Central memory CD4-positive, alpha-beta T cell (primary cell): ENCODE measurements around the gene WASHC4.
A peak's percentile ranks its signal among the peaks of the same experiment; 100 is the strongest.

Experiments
- DNase-seq: peaks from one replicate; pipeline ENCODE4 v3.0.0; 2022
- total RNA-seq, 3 experiments: gene quantifications; one replicate each; lab custom pipeline; 2026; lab: John Stamatoyannopoulos, UW

WASHC4 gene, protein sequence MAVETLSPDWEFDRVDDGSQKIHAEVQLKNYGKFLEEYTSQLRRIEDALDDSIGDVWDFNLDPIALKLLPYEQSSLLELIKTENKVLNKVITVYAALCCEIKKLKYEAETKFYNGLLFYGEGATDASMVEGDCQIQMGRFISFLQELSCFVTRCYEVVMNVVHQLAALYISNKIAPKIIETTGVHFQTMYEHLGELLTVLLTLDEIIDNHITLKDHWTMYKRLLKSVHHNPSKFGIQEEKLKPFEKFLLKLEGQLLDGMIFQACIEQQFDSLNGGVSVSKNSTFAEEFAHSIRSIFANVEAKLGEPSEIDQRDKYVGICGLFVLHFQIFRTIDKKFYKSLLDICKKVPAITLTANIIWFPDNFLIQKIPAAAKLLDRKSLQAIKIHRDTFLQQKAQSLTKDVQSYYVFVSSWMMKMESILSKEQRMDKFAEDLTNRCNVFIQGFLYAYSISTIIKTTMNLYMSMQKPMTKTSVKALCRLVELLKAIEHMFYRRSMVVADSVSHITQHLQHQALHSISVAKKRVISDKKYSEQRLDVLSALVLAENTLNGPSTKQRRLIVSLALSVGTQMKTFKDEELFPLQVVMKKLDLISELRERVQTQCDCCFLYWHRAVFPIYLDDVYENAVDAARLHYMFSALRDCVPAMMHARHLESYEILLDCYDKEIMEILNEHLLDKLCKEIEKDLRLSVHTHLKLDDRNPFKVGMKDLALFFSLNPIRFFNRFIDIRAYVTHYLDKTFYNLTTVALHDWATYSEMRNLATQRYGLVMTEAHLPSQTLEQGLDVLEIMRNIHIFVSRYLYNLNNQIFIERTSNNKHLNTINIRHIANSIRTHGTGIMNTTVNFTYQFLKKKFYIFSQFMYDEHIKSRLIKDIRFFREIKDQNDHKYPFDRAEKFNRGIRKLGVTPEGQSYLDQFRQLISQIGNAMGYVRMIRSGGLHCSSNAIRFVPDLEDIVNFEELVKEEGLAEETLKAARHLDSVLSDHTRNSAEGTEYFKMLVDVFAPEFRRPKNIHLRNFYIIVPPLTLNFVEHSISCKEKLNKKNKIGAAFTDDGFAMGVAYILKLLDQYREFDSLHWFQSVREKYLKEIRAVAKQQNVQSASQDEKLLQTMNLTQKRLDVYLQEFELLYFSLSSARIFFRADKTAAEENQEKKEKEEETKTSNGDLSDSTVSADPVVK
- 109 to 285 (median 154) reads per million in 3 experiments for total RNA-seq

DNA sequence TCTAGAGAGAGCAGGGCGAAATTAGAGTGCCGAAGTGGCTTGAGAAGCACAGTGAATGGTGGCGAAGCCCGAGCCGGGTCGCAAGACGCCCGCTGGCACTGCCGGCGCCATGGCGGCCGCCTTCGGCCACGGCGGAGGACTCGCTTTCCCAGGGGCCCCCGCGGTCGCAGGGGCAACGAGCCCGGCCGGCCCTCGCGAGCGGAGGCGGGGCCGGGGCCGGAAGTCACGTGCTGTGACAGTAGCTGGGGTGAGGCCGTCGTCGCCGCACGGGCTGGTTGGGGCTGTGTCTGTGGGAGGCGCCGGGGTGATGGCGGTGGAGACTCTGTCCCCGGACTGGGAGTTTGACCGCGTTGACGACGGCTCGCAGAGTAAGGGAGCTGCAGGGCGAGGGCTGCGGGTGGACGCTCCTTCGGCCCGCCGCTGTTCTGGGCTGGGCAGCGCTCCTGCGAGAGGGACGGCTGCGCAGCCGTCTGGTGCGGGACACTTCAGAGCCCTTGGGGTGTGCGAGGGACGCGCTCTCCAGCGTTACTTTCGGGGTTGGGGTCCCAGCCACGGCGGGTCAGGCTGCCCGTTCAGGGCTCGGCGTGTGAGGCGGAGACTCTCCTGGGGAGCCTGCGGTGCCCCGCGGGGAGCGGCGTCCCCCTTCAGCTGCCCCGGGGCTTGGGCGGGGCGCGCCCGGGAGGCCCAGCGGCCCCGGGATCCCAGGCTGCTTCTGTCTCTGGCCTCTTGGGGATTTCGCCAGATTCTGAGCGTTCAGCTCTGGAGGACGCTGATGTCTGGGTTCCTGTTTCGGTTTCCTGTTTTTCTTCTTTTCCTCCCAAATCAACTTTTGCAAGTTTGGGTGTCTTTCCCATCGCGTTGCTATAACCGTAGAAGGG lies at the start of gene WASHC4:
TSS of gene WASHC4 (plus strand) at position 238 of the 878 bp plus-strand sequence. CDS start at position 308, 70 bp downstream.
- DNase-seq = peak; percentile 92

GRCh38 chr12:105060715-105061378 lies 46.7 kb upstream of the WASHC4 start:
- DNase-seq = no peak

- no peak for DNase-seq
Observed at GRCh38 chr12:105064564-105065178, 42.9 kb upstream of the WASHC4 start.

- DNase-seq = no peak
Observed at GRCh38 chr12:105067511-105068031, 40.0 kb upstream of the WASHC4 start.

- no peak for DNase-seq
Observed at GRCh38 chr12:105069936-105070702, 37.4 kb upstream of the WASHC4 start.

DNA sequence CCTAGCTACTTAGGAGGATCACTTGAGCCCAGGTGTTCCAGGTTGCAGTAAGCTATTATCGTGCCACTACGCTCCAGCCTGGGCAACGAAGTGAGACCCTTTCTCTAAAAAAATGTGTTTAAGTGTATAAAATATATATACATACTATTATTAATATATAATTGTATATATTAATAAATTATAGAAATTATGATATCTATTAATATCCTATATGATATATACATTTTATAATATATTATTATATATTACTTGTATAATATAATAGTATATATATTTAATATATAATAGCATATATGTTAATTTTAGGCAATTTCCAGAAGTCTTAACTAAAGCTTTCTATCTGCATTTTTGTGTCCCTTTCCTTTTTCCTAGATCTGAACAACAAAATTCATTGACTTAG lies 35.5 kb upstream of the WASHC4 start:
- DNase-seq = no peak

GRCh38 chr12:105072888-105073488 lies 34.5 kb upstream of the WASHC4 start:
- no peak for DNase-seq

DNA sequence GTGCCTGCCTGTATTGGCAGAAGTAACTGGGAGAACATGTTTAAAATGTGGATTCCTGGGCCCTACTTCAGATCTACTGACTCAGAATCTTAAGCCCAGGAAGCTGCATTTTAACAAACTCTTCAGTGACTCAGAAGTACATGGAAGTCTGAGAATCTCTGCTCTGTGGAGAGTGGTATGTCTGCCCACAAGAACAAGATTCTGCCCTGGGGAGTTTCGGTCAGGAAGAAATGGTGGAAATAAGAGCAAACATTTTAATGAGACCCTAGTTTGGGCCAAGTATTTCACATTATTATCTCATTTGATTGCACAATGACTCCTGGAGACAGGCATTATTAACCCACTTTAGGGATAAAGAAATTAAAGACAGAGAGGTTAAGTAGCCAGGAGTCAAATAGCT lies 31.4 kb upstream of the WASHC4 start:
- DNase-seq = no peak

GRCh38 chr12:105076913-105077312 lies 30.6 kb upstream of the WASHC4 start:
- no peak for DNase-seq

DNA sequence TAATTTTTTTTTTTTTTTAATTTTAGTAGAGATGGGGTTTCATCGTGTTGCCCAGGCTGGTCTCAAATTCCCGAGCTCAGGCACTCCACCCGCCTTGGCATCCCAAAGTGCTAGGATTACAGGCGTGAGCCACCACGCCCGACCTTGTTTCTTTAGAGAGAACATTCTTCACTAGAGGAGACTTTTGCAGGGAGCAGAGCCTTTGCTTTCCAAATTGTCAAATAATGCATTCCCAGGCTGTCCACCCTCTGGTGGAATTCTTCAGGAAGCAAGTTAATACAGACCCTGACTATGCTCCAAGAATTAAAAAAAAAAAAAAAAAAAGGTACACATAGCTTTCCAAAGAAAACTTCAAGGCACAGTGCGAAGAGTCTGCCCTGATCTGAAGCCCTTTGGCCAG lies 30.1 kb upstream of the WASHC4 start:
- no peak for DNase-seq

DNA sequence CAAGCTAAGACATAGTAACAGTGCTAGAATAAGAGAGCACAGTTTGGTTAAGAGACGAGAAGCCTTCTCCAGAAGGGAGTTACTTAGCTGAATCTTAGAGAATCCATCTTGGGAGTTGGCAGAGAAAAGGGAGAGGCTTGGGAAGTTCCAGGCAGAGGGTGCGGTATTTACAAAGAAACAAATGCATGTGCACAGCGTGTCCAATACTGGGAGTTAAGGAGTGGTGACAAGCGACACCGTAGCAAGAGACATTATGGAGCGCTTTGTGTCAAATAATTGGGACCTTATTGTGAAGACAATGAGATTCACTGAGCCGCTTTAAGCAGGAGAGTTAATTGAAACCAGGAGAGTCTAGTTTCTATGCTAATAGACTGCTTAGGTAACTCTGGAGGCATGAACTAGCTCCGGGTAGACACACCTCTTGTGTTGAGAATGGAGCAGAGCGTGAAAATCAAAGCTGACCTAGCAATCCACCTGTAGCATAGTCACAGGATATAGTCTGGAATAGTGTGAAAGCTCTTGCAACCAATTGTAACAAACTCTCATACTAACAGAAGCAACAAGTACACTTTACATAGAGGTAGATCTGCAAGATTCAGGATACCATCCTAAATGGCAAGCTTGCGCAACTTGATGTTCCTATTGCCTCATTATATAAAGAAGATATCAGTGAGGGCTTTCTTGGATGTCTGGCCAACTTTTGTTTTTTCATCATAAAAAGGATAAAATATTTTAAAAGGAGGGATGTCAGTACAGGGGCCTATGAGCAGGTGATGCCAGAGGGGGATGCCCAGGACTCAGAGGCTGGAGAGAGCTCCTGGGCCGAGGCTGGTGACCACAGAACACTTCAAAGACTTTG lies 28.6 kb upstream of the WASHC4 start:
- DNase-seq = no peak

DNA sequence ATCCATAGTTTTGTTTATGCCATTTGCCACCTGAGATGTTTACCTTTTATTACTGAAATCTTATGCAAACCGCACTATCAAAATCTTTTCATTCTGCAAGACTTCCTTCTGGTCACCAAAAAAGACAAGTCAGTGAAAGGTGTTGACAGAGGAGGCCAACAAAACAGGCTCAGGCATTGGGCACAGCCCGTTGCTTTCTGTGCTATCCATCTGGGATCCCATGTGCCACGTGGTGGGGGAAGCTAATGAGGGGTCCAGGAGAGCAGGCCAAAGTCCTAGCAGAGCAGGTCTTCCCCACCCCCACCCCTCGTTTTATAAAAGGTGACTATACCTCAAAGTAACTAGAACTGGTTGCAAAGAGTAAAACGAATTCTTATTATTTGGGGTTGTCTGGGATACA lies 24.5 kb upstream of the WASHC4 start:
- no peak for DNase-seq

GRCh38 chr12:105083551-105084105 lies 23.9 kb upstream of the WASHC4 start:
- no peak for DNase-seq

DNA sequence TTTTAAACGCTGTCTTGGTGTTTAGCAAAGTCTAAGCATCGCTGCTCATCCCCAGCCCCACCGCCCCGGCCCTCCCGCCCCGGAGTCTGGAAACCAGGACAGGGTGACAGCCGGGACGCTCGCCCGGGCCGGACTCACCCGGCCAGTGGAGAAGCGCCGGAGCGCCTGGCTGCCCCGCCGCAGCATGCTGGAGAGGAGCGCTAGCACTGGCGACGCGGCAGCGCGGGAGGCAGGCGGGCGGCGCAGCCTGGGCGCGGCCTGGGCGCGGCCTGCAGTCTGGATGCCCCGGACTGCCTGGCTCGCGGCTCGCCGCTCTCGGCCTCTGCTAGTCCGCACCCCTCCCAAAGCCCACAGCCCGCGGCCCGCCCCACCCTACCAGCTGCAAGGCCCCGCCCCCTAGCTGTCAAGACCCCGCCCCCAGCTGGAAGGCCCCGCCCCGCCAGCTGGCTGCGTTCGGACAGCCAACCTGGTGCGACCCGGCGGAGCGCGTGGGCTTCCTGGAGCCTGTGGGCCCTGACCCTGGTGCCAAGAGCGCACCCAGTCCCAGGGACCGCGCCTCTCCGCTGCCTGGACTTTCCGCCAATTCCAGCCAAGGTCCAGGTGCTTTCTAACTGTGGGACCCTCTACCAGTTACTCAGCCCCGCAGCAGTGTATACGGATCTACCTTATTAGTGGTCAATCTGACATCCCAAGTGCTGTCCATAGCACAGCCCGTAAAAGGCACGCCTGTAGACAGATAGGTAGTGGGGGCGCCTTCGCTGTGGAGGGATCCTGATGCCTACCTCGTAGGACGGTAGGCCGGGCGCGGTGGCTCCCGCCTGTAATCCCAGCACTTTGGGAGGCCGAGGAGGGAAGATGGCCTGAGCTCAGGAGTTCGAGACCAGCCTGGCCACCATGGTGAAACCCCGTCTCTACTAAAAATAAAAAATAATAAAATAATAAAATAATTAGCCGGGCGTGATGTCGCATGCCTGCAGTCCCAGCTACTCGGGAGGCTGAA lies 23.0 kb upstream of the WASHC4 start, which contains the start of gene ALDH1L2:
TSS of gene ALDH1L2 (minus strand) at position 208 of the 1,000 bp plus-strand sequence. CDS start at position 186, 22 bp downstream.
- DNase-seq = peak; percentile 9

DNA sequence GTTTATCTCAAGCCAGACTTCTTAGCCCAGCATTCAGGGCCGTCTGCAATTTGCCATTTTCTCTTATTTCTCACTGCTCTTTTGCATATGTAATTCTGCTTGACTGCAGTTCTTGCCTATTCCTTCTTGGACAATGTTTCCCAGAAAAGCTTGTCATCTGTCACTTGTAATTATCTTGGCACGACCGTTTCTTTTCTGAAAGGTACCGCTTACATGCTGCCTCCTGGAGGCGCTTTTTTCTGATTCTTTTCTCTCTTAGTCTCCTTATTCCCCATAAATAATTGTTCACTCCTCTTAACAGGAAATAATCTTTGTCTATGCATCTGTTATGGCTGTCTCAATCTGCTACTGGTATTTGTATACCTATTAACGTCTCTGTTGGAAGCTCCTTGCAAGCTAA lies 22.0 kb upstream of the WASHC4 start:
- no peak for DNase-seq

- no peak for DNase-seq
Observed at GRCh38 chr12:105089817-105090216, 17.7 kb upstream of the WASHC4 start.

GRCh38 chr12:105090361-105090760 lies 17.2 kb upstream of the WASHC4 start:
- no peak for DNase-seq
